CD4-positive, CD25-positive, alpha-beta regulatory T cell (primary cell): ENCODE measurements around the gene BAG5. TPM values are rescaled to one million over a fixed set of nuclear protein-coding genes. Genes with fewer than 3 reads are reported as not detected.
"Not testable (repeated sequence)": the region's sequence is repeated elsewhere in the genome, so short reads cannot be mapped to it uniquely, and the experiment has no call there.

Experiments used
- ATAC-seq, 2 donors: fragments of 150-1000 bp; cut with Tn5 transposase; one replicate each; pipeline ENCODE4 v1.10.0; 2021; ENCODE audit warnings: low read depth in 2 of 2, moderate number of reproducible peaks in 2 of 2, moderate library complexity in 1 of 2
- DNase-seq, 3 donors: peaks; one replicate each; pipeline versions ENCODE4 v3.0.0 to v3.0.0-alpha.2; 2012 to 2022; ENCODE audit warnings: mixed read lengths in 1 of 3
- H3K27ac ChIP-seq: one replicate; pipeline ENCODE4 v1.7.0; 2013; ENCODE audit warnings: mild to moderate bottlenecking, low read length; ENCODE audit not compliant: insufficient read depth, poor library complexity, severe bottlenecking
- H3K27me3 ChIP-seq: one replicate; pipeline ENCODE4 v1.7.0; 2013; ENCODE audit warnings: low read length; ENCODE audit not compliant: control insufficient read depth, insufficient read depth
- H3K36me3 ChIP-seq: one replicate; pipeline ENCODE4 v1.7.0; 2013; ENCODE audit warnings: mild to moderate bottlenecking, low read length, moderate library complexity; ENCODE audit not compliant: control insufficient read depth, insufficient read depth
- H3K4me1 ChIP-seq: 2 replicates; pipeline ENCODE4 v1.7.0; 2013; ENCODE audit warnings: mild to moderate bottlenecking, low read length; ENCODE audit not compliant: insufficient read depth, control insufficient read depth, poor library complexity, severe bottlenecking
- H3K4me3 ChIP-seq: one replicate; pipeline ENCODE4 v1.7.0; 2013; ENCODE audit warnings: low read depth, mild to moderate bottlenecking, low read length, moderate library complexity
- H3K9me3 ChIP-seq, 2 experiments: 1 replicate in 1 of 2; 2 replicates in 1 of 2; pipeline ENCODE4 v1.7.0; 2013; ENCODE audit warnings: low read length in 2 of 2, mild to moderate bottlenecking in 1 of 2, moderate library complexity in 1 of 2; ENCODE audit not compliant: control insufficient read depth in 2 of 2
- H3K27ac Mint-ChIP-seq, 3 donors: one replicate each; pipeline ENCODE4 v1.8.0; 2020 to 2022; ENCODE audit warnings: mild to moderate bottlenecking in 3 of 3, mixed read lengths in 3 of 3, moderate library complexity in 2 of 3
- H3K27me3 Mint-ChIP-seq: one replicate; pipeline ENCODE4 v1.8.0; 2022; ENCODE audit warnings: mild to moderate bottlenecking, mixed read lengths
- H3K36me3 Mint-ChIP-seq: one replicate; pipeline ENCODE4 v1.8.0; 2020; ENCODE audit warnings: mixed read lengths
- H3K4me1 Mint-ChIP-seq, 4 donors: one replicate each; pipeline ENCODE4 v1.8.0; 2020 to 2022; ENCODE audit warnings: mixed read lengths in 4 of 4, mild to moderate bottlenecking in 1 of 4
- H3K4me3 Mint-ChIP-seq, 4 donors: one replicate each; pipeline ENCODE4 v1.8.0; 2020 to 2022; ENCODE audit warnings: mild to moderate bottlenecking in 4 of 4, mixed read lengths in 4 of 4, moderate library complexity in 3 of 4
- H3K9me3 Mint-ChIP-seq, 7 donors: one replicate each; pipeline ENCODE4 v1.8.0; 2020 to 2022; ENCODE audit warnings: mixed read lengths in 7 of 7, mild to moderate bottlenecking in 3 of 7, moderate library complexity in 2 of 7
- polyA plus RNA-seq, 4 donors: library from polyadenylated mRNA; unstranded; fragments of 300-500 nt; fragmentation: Illumina TruSeq; gene quantifications; one replicate each; pipeline ENCODE4 v1.2.3, GENCODE V29; 2021
- total RNA-seq: library from RNA; stranded (reverse); gene quantifications from one replicate; pipeline ENCODE4 v1.2.3, GENCODE V29; 2022

BAG5 gene
- total and polyA plus RNA-seq, 5 donors from 2014 or later, result 31.8 to 42.4 (median 38.8) TPM

- no peaks in the 10 kb centered on the region for H3K36me3 ChIP-seq
- H3K4me3 ChIP-seq, result no peak overlapping the region
- H3K4me1 Mint-ChIP-seq, result peaks cover 0 to 9% (median 5%) of the 10 kb centered on the region in 4 donors
- H3K9me3 ChIP-seq, result no peaks in the 10 kb centered on the region
- ATAC-seq (no peak), DNase-seq (no peak)
- H3K36me3 Mint-ChIP-seq, result peaks cover 7% of the 10 kb centered on the region
- no peaks in the 10 kb centered on the region for H3K4me1 ChIP-seq
- H3K27ac ChIP-seq, result no peak overlapping the region
- H3K27me3 ChIP-seq, result no peaks in the 10 kb centered on the region
- no peaks in the 10 kb centered on the region for H3K9me3 Mint-ChIP-seq
- H3K27me3 Mint-ChIP-seq, result peaks cover 5% of the 10 kb centered on the region
- H3K27ac Mint-ChIP-seq, result no peak overlapping the region
- peak overlapping the region in 1 of 4 donors; percentile 71 for H3K4me3 Mint-ChIP-seq
Measured at GRCh38 chr14:103514596-103515421, 47.6 kb downstream of the BAG5 start.

DNA sequence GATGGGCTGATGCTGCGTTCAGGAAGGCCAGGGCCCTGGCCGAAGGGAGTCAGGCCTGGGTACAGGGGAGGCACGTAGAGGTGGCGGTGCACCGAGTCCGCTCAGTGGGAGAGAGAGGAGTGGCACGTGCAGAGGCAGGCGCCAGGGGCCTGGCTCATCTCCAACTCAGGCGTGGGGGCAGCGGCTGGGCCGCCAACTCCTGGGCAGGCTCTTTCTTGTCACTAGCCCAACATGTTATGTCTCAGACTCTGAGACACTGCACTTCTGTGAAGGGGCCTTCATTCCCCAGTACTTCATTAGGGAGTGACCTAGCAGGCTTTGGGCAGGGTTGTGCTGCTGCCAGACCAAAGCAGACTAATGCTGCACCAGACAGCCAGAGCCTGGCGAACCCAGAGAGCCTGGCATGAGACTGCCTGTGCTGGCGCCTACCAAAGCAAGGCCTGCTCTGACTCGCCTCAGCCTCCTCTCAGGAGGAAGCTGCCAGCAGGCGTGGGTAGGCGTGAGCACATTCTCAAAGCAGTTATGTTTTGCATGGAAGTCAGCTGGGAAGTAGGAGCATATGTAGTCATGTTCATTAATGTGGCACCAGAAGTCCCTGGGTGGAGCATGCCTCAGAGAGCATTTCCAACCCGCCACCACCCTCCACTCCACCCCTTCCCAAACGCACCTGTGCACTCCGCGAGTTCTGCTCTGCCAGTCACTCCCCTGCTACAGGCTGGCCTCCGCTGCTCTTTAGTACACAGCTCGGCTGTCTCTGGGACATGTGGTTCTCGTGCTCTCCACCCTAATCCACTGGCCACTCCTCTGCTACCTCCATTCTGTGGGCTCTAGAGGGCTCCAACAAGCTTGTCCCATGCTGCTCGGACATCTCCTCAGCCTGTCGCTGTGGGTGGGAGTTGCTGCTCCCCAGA lies 49.5 kb downstream of the BAG5 start:
- no peak overlapping the region for H3K27ac ChIP-seq
- H3K36me3 Mint-ChIP-seq, result peaks cover 8% of the 10 kb centered on the region
- peak overlapping the region in 1 of 4 donors; percentile 35 for H3K4me3 Mint-ChIP-seq
- no peaks in the 10 kb centered on the region for H3K4me1 ChIP-seq
- H3K4me3 ChIP-seq, result no peak overlapping the region
- H3K9me3 ChIP-seq, result no peaks in the 10 kb centered on the region
- no peaks in the 10 kb centered on the region for H3K9me3 Mint-ChIP-seq
- ATAC-seq (no peak), DNase-seq (no peak)
- no peaks in the 10 kb centered on the region for H3K27me3 ChIP-seq
- H3K27ac Mint-ChIP-seq, result peak overlapping the region in 1 of 3 donors; percentile 46
- H3K36me3 ChIP-seq, result peaks cover under 1% of the 10 kb centered on the region
- H3K4me1 Mint-ChIP-seq, result peaks cover 0 to 2% (median 0%) of the 10 kb centered on the region in 4 donors
- no peaks in the 10 kb centered on the region for H3K27me3 Mint-ChIP-seq

- peak overlapping the region in 1 of 3 donors; percentile 46 for H3K27ac Mint-ChIP-seq
- peak overlapping the region in 1 of 4 donors; percentile 35 for H3K4me3 Mint-ChIP-seq
Measured at GRCh38 chr14:103512180-103512579, 50.3 kb downstream of the BAG5 start.

DNA sequence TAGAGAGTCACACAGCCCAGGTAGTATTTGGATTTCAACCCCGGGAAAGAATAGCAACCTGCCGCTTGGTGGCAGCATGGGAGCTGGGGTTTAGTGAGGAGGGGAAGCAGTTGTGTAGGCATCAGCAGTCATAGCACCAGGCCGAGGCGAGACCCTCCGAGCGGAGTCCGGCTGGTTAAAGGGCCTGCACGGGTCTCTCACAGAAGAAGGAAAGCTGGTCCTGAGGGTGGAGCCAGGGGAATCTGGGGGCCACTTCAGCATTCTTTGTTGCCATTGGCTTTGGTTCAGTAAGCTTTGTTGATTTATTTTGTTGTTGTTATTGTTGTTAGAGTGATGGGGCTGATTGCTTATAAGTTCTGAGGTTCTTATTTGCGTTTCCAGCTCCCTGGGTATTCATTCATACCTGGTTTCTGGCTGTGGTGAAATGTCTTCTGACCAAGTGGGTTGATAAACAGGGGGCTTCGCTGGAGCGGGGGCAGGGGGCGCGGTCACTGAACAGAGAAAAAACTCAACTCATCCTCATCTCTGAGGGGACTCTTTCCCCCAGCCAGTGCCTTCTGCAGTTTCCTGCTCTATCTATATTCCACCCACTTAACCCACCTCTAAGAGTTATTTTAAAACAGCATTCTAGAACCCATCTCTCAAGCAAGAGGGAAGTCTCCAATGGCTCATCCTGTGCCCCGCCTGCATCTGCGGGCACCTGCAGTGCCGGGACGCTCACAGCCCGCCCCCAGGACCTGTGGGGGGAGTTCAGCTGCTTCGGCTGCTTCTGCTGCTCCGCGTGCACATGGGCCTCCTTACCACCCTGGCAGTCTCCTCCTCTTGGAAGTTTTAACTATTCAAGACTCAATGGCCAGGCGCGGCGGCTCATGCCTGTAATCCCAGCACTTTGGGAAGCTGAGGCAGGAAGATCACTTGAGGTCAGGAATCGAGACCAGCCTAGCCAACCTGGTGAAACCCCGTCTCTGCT lies 51.4 kb downstream of the BAG5 start:
- no peak overlapping the region for H3K27ac ChIP-seq
- no peaks in the 10 kb centered on the region for H3K9me3 ChIP-seq
- no peaks in the 10 kb centered on the region for H3K27me3 Mint-ChIP-seq
- peaks cover 4% of the 10 kb centered on the region for H3K36me3 ChIP-seq
- peak overlapping the region in 1 of 3 donors; percentile 48 for H3K27ac Mint-ChIP-seq
- peaks cover 0 to 2% (median 0%) of the 10 kb centered on the region in 4 donors for H3K4me1 Mint-ChIP-seq
- no peaks in the 10 kb centered on the region for H3K4me1 ChIP-seq
- no peaks in the 10 kb centered on the region for H3K9me3 Mint-ChIP-seq
- ATAC-seq, result no peak
- peaks cover 11% of the 10 kb centered on the region for H3K36me3 Mint-ChIP-seq
- no peaks in the 10 kb centered on the region for H3K27me3 ChIP-seq
- H3K4me3 Mint-ChIP-seq, result no peak overlapping the region
- no peak for DNase-seq
- H3K4me3 ChIP-seq, result no peak overlapping the region

More at GRCh38 chr14:103512180-103512579, 50.3 kb downstream of the BAG5 start:
- not testable (repeated sequence) for H3K4me1 ChIP-seq, H3K9me3 ChIP-seq, H3K27me3 Mint-ChIP-seq, H3K4me1 Mint-ChIP-seq, DNase-seq, H3K27ac ChIP-seq, H3K36me3 ChIP-seq, ATAC-seq, H3K4me3 ChIP-seq, H3K9me3 Mint-ChIP-seq, H3K27me3 ChIP-seq
- H3K36me3 Mint-ChIP-seq, result peaks cover 11% of the 10 kb centered on the region

DNA sequence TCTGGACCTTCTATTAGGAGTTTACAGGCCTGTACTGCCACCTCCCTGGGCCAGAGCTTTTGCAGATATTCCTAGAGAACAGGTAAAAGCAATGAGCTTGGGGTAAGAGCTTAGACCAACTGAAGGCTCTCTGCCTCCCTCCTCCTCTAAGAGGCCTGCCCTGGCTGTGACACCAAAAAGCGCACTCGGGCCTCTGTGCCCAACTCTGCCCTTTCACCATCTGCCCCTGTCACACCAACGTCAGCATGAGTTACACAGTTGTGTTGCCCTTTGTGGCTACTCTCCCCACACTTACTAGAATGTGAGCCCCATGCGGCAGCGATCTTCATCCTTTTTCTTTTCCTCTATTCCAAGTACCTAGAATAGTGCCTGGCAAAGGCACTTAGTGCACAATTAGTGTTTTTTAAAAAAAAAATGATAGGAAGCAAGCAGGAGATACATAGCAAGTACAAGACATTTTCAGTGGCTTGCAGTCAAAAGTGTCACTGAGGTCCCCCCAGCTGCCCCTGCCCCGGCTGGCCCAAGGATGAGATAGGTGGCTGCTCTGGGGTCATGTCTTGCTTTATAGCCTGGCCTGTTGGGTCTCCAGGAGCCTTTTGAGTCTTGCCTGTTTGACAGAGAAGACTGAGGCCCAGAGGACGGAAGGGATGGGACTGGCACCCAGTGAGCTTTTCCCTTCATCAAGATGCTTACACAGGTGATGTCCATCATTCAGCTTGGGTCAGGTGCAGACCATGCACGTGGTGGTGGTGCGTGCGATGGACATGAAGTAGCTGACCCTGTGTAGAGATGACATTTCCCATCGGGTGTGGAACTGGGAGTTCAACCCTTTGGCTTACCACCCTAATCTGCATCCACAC lies 52.4 kb downstream of the BAG5 start:
- H3K4me3 ChIP-seq, result no peak overlapping the region
- peaks cover 8% of the 10 kb centered on the region for H3K36me3 ChIP-seq
- ATAC-seq (no peak), DNase-seq (no peak)
- H3K27ac ChIP-seq, result no peak overlapping the region
- Mint-ChIP-seq H3K4me3 (no peak overlapping the region), H3K4me1 (peaks cover 0 to 2% (median 0%) of the 10 kb centered on the region in 4 donors), H3K9me3 (no peaks in the 10 kb centered on the region), H3K27me3 (no peaks in the 10 kb centered on the region), H3K36me3 (peaks cover 16% of the 10 kb centered on the region), H3K27ac (peak overlapping the region in 2 of 3 donors; percentile 57 to 78)
- no peaks in the 10 kb centered on the region for H3K27me3 ChIP-seq
- H3K9me3 ChIP-seq, result no peaks in the 10 kb centered on the region
- no peaks in the 10 kb centered on the region for H3K4me1 ChIP-seq

GRCh38 chr14:103508521-103509329 lies 53.7 kb downstream of the BAG5 start:
- peaks cover 18% of the 10 kb centered on the region for H3K36me3 ChIP-seq
- no peak for ATAC-seq
- H3K27ac Mint-ChIP-seq, result peak overlapping the region in 1 of 3 donors; percentile 32

More at GRCh38 chr14:103508521-103509329, 53.7 kb downstream of the BAG5 start:
- H3K4me3 ChIP-seq, result no peak overlapping the region
- no peaks in the 10 kb centered on the region for H3K4me1 ChIP-seq
- Mint-ChIP-seq H3K9me3 (no peaks in the 10 kb centered on the region), H3K4me3 (no peak overlapping the region), H3K27me3 (no peaks in the 10 kb centered on the region), H3K36me3 (peaks cover 25% of the 10 kb centered on the region), H3K4me1 (peaks cover 0 to 2% (median 0%) of the 10 kb centered on the region in 4 donors)
- no peaks in the 10 kb centered on the region for H3K27me3 ChIP-seq
- no peaks in the 10 kb centered on the region for H3K9me3 ChIP-seq
- no peak overlapping the region for H3K27ac ChIP-seq
- no peak for DNase-seq
